ENCODE data around the gene TMEM18.

Gene TMEM18

DNA sequence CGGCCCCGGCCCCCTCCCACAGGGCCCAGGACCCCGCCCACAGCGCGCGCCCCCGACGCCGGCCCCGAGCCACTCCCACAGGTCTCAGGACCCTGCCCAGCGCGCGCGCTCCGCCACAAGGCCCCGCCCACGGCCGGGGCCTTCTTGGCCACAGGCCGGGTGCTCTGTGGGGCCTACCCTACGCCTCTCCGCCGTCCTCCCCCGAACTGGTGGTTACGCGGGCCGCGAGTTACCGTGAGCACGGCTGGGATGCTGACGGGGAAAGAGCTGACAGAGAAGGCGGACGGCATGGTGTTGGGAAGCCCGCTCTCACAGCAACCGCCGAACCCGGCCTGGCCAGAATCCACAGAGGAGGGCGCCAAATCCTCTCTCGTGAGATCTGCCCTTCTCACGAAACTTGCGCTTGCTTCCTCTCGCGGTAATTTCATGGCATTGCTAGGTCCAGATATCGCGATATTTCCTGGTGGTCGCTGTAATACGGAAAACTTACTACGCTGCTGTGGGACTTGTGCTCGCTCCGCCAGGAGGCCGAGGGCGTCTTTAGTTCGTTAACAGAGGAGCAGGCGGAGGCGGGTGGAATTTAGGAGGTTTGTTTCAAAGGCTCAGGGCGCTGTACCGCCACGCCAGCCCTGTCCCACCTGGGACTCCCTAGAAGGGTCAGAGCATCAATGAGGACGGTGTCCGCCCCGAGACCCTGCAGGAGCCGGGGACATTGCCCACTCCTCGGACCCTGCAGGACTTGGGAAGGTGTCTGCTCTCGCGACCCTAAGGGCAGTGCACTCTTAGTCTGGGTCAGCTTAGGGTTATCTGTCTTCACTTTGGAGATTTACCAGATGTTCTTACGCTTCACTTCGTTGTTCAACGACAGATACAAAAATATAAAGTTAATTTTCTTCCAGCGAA lies at the start of gene TMEM18:
TMEM18 (minus strand) TSS at position 351 of the 903 bp plus-strand sequence; CDS start at position 290, 61 bp downstream.
- peaks cover 33% of the 10 kb centered on the region for H3K36me3 Mint-ChIP-seq
- H3K9me3 Mint-ChIP-seq, result no peaks in the 10 kb centered on the region
- peak within 1 kb of the TSS; percentile 88 for H3K4me3 Mint-ChIP-seq
- H3K27me3 Mint-ChIP-seq, result no peaks in the 10 kb centered on the region
- H3K4me1 Mint-ChIP-seq, result peaks cover 56% of the 10 kb centered on the region
- peak within 1 kb of the TSS; percentile 95 for H3K27ac Mint-ChIP-seq
- peak; percentile 87 for ATAC-seq

DNA sequence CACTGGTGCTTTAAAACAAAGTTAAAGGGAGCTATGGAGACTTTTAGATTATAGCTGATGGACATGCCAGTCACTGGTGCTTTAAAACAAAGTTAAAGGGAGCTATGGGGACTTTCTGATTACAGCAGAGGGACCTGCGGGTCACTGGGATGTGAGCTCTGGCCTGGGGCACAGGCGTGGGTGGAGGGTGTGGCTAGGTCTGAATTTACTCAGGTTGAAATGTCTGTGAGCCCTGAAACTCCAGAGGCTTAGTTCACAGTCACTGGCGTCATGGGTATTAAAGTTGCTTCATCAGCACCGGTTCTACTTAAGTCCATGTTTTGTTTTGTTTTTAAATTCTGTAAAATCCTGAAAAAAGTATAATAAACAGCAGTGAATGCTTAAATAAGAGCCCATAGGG lies 49.0 kb upstream of the TMEM18 start:
- Mint-ChIP-seq H3K9me3 (no peaks in the 10 kb centered on the region), H3K4me3 (peak overlapping the region; percentile 21), H3K27ac (no peak overlapping the region), H3K27me3 (peaks cover 47% of the 10 kb centered on the region), H3K36me3 (no peaks in the 10 kb centered on the region), H3K4me1 (peaks cover 9% of the 10 kb centered on the region)
- ATAC-seq, result peak; percentile 82

DNA sequence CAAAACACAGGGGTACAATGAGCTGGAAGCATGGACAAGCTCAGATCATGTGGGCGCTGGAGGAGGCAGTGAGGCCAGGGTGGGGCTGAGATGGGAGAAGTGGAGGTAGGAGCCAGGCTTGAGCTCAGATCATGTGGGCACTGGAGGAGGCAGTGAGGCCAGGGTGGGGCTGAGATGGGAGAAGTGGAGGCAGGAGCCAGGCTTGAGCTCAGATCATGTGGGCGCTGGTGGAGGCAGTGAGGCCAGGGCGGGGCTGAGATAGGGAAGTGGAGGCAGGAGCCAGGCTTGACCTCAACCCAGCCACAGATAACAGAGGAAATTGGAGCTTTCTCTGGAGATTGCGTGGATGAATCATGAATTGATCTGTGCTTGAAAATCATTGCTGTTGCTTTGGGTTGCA lies 48.3 kb upstream of the TMEM18 start:
- no peaks in the 10 kb centered on the region for H3K9me3 Mint-ChIP-seq

DNA sequence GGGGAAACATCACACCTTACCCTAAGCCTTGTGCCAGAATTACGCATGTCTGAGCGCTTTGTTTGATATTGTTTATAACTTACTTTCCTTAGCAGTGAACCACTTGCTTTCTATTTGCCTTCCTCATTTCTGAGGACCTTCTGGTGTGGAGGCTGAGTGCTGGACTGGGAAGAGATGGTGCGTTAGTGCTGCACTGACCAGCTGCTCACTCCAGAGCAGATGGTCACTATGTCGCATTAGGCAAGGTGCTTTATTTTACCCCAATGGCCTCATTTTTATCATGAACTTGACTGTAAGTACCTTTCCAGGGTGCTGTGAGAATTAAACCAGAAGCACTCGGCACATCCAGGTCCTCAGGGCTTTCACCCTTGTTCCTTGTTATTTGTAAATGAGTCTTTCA lies 46.6 kb upstream of the TMEM18 start:
- Mint-ChIP-seq H3K9me3 (no peaks in the 10 kb centered on the region), H3K36me3 (no peaks in the 10 kb centered on the region), H3K4me3 (no peak overlapping the region), H3K4me1 (peaks cover 14% of the 10 kb centered on the region), H3K27me3 (peaks cover 54% of the 10 kb centered on the region), H3K27ac (no peak overlapping the region)
- no peak for ATAC-seq

More for the DNA sequence above, 48.3 kb upstream of the TMEM18 start:
- Mint-ChIP-seq H3K36me3 (no peaks in the 10 kb centered on the region), H3K27ac (no peak overlapping the region), H3K4me3 (no peak overlapping the region), H3K4me1 (peaks cover 9% of the 10 kb centered on the region), H3K27me3 (peaks cover 50% of the 10 kb centered on the region)
- no peak for ATAC-seq

DNA sequence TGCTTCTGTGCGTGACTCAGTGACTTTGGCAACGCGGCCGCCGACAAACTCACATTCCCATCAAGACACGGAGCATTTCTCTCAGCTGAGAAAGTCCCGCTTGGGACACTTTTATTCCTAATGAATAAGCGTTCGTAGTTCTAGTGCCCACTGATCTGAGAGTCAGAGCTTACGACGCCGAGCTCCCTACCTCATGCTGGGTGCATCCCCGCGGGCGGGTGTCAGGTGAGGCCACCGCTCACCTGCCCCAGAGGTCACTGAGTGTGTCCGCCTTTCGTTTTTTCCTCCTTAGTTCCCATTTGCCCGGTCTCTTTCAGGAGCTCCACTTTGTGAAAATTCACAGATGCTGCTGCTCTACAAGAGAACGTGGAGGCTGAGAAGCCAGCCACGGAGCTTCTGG lies 43.6 kb upstream of the TMEM18 start:
- Mint-ChIP-seq H3K27ac (no peak overlapping the region), H3K36me3 (no peaks in the 10 kb centered on the region), H3K9me3 (no peaks in the 10 kb centered on the region), H3K27me3 (peaks cover 66% of the 10 kb centered on the region), H3K4me3 (no peak overlapping the region), H3K4me1 (peaks cover 5% of the 10 kb centered on the region)
- no peak for ATAC-seq

DNA sequence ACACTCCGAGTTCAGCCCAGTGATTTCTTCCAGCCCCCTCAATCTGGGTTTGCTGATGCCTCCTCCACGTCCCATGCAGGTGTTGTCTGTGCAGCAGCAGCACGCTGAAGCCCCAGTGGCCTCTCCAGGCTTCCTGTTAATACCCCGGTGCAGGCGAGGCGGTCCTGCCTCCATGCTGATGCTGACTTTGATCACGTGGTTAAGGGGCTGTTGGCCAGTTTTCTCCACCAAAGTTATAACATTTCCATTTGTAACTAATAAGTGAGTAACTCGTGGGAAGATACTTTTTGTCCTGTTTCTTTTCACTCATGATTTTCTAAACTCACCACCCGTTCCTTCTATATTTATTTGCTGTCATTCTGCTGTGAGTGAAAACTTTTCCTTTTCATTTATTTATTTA lies 42.5 kb upstream of the TMEM18 start:
- Mint-ChIP-seq H3K4me3 (no peak overlapping the region), H3K4me1 (peaks cover 14% of the 10 kb centered on the region), H3K9me3 (no peaks in the 10 kb centered on the region), H3K27ac (no peak overlapping the region), H3K36me3 (no peaks in the 10 kb centered on the region), H3K27me3 (peaks cover 55% of the 10 kb centered on the region)
- ATAC-seq, result no peak

DNA sequence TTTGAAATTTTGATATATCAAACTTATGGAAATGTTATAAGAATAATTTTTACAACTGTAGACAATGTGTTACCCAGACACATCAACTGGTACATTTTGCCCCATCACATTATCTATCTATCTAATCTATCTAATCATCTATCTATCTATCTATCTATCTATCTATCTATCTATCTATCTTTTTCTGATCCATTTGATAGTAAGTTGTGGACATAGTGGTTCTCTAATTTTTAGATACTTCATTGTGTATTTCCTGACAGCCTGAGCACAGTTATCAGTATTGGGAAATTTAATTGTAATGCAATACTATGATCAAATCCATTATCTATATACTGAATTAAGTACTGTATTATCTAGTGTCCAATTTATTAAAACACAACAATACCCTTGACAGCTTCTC lies 42.0 kb upstream of the TMEM18 start:
- H3K9me3 Mint-ChIP-seq, result no peaks in the 10 kb centered on the region
- ATAC-seq, result no peak
- no peak overlapping the region for H3K27ac Mint-ChIP-seq
- H3K36me3 Mint-ChIP-seq, result no peaks in the 10 kb centered on the region
- peaks cover 50% of the 10 kb centered on the region for H3K27me3 Mint-ChIP-seq
- H3K4me3 Mint-ChIP-seq, result no peak overlapping the region
- H3K4me1 Mint-ChIP-seq, result peaks cover 19% of the 10 kb centered on the region

DNA sequence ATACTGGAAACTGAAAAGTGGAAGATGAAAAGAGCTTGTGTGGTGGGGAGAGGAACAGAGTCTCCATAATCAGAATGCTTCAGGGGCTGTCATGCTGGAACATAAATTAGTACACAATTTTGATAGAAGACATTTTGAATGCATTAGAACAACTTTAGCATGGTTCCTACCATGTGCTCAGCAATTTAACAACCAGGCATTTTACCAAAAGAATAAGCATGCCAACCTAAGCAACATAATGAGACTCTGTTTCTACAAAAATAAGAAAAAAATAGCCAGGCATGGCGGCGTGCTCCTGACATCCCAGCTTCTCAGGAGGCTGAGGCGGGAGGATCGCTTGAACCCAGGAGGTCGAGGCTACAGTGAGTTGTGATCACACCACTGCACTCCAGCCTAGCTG lies 40.5 kb upstream of the TMEM18 start:
- peaks cover 22% of the 10 kb centered on the region for H3K4me1 Mint-ChIP-seq
- H3K4me3 Mint-ChIP-seq, result no peak overlapping the region
- ATAC-seq, result no peak
- peaks cover 50% of the 10 kb centered on the region for H3K27me3 Mint-ChIP-seq
- H3K36me3 Mint-ChIP-seq, result no peaks in the 10 kb centered on the region
- no peaks in the 10 kb centered on the region for H3K9me3 Mint-ChIP-seq
- no peak overlapping the region for H3K27ac Mint-ChIP-seq

DNA sequence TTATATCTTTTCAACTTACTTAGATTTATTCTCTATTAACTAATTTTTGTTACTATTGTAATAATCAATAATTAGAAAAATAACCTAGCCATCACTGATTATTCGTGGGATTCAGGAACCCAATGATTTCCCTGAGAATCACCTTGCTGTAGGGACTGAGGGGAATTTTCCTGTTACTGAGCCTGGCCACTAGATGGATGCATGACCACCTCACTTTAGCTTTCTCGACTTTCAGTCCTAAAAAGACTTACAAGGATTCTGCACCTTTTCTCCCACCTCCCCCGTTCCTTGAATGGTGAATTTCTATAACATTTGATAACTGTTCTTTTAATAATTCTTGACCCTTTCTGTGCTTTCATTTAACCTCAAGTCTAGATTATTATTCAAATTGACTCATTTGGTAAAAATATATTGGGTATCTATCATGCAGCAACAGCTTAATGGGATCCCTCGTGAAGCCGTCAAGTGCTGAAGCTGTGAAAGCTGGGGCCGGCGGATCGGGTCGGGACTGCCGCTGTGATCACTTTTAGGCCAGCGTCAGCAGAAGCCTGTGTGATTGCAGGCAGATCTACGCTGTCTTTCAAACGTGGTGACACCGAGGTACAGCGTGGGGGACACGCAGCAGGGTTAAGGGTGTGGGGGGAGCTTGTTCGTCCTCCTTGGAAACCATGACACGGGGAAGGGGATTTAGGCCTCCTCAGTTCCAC lies 38.8 kb upstream of the TMEM18 start:
- H3K36me3 Mint-ChIP-seq, result no peaks in the 10 kb centered on the region
- no peak for ATAC-seq
- H3K4me3 Mint-ChIP-seq, result no peak overlapping the region
- no peaks in the 10 kb centered on the region for H3K9me3 Mint-ChIP-seq
- peaks cover 22% of the 10 kb centered on the region for H3K4me1 Mint-ChIP-seq
- no peak overlapping the region for H3K27ac Mint-ChIP-seq
- H3K27me3 Mint-ChIP-seq, result peaks cover 59% of the 10 kb centered on the region

DNA sequence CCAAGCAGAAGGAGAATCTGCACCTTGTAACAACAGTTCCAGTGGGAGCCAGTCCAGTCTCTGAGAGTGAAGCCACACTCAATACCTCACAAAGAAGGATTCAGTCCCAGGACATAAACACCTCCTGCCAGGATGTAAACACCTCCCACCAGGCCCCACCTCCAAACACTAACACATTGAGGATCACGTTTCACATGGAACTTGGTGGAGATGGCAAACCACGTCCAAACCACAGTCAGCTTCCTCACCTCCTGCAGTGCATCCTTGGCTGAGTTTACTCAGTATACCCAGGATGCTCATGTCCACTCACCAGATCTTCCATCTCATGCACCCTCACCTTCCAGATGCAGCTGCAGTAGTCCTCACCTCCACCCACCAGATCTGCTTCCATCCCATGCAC lies 37.8 kb upstream of the TMEM18 start:
- Mint-ChIP-seq H3K9me3 (no peaks in the 10 kb centered on the region), H3K36me3 (no peaks in the 10 kb centered on the region), H3K4me1 (peaks cover 22% of the 10 kb centered on the region), H3K27me3 (peaks cover 59% of the 10 kb centered on the region), H3K4me3 (no peak overlapping the region), H3K27ac (no peak overlapping the region)
- no peak for ATAC-seq

DNA sequence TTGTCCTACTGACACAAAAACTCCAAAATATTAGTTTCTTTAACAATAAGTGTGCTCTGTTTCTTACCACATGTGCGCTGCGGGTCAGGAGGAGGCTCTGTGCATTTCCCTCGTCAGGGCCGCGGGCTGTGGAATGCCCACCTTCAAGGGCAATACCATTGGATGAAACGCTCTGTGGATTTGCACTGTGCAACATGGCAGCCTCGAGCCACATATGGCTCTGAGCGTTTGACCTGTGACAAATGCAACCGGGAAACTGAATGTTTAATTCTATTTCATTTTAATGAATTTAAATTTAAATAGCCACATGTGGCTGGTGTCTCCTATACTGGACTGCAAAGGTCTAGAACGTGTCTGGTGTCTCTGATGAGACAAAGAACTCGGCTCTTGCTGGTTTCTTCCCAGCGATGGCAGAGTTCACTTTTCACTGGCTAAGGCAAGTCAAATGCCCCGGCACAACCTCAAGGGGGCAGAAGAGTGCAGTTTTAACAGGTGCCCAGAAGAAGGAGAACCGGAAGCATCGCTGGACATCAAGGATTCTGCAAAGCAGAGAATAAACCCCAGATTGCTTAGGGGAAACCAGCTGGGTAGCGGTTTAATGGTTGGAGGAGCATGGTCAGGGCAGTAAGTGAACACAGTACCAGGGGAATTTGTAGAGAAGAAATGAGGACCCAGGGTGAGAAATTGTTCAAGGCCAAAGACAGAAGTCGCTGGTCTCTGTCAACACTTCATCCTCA lies 37.0 kb upstream of the TMEM18 start:
- Mint-ChIP-seq H3K36me3 (no peaks in the 10 kb centered on the region), H3K27ac (no peak overlapping the region), H3K27me3 (peaks cover 59% of the 10 kb centered on the region), H3K4me1 (peaks cover 17% of the 10 kb centered on the region), H3K4me3 (no peak overlapping the region), H3K9me3 (no peaks in the 10 kb centered on the region)
- ATAC-seq, result peak; percentile 98

DNA sequence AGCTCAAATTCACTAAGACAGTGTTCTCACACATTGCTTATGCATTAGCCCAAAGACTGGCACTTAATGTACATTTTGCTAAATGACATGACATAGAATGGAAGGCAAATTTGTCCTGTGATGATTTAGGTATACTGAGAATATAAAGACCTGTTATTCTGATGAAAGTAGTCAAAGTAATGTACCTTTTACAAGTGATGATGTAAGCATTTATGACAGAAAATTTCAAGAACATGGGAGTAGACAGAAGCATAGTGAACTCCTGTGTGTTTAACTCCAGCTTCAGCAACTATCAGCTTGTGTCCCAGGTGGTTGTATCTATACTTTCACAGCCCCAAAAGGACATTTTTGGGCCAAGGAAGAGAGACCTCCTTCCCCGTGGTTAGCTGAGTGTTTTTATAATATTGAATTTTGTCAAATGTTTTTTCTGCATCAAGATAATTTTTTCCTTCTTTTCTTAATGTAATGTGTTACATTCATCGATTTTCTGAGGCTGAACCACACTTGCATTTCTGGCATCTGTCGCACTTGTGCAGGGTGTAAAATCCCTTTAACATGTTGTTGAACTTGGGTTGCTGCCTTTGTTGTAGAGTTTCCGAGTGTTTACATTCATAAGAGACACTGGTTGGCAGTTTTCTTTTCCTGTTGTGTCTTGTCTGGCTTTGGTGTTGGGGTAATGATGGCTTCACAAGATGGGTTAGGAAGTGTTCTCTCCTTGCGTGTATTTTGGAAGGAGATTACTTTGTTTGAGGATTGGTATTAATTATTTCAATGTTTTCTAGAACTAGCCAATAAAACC lies 33.9 kb upstream of the TMEM18 start:
- H3K27me3 Mint-ChIP-seq, result peaks cover 42% of the 10 kb centered on the region
- ATAC-seq, result no peak
- H3K9me3 Mint-ChIP-seq, result no peaks in the 10 kb centered on the region
- no peaks in the 10 kb centered on the region for H3K36me3 Mint-ChIP-seq
- H3K4me1 Mint-ChIP-seq, result peaks cover 25% of the 10 kb centered on the region
- H3K4me3 Mint-ChIP-seq, result no peak overlapping the region
- no peak overlapping the region for H3K27ac Mint-ChIP-seq

DNA sequence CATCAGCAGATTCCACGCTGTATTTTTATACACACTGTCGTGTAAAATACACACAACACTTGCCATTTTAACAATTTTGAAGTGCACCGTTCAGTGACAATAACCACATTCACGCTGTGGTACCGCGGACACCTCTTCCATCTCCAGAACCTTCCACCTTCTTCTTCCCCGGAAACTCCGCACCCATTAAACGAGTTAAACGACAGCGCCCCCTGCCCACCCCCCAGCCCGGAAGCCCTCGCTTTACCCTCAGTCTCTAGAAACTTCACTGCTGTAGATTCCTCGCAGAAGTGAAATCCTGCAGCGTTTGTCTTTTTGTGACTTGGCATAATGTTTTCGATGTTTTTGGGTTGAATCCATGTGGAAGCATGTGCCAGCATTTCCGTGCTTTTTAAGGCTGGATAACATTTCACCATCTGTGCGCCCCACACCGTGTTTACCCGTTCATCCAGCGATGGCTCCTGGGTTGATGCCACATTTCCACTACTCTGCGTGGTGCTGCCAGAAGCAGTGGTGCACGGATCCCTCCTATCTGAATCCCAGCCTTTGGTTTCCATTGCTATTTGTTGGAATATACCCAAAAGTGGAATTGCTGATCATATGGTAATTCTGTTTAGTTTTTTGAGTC lies 32.0 kb upstream of the TMEM18 start:
- no peak overlapping the region for H3K27ac Mint-ChIP-seq
- peaks cover 2% of the 10 kb centered on the region for H3K9me3 Mint-ChIP-seq
- H3K36me3 Mint-ChIP-seq, result no peaks in the 10 kb centered on the region
- no peak for ATAC-seq
- H3K4me1 Mint-ChIP-seq, result peaks cover 14% of the 10 kb centered on the region
- H3K4me3 Mint-ChIP-seq, result no peak overlapping the region
- peaks cover 42% of the 10 kb centered on the region for H3K27me3 Mint-ChIP-seq

DNA sequence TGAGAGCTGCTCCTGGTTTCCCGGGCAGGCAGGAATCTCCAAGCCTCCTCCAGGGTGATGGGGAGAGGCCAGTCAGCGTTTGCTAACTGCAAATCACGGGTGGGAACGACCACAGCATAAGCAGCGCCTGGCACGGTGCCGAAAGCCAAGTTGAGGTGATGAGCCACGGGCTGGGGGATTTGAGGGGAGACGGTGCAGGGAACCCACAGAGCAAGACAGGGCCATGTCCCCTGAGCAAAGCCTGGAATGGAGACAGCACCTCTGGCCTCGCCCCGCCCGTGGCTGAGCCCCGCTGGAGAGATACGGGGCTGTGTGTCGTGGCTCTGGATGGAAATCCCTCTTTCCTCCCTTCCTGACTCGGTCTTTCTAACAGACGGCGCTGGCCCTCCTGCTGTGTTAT lies 31.5 kb upstream of the TMEM18 start:
- no peak overlapping the region for H3K27ac Mint-ChIP-seq
- no peak overlapping the region for H3K4me3 Mint-ChIP-seq

More for the DNA sequence above, 31.5 kb upstream of the TMEM18 start:
- H3K27me3 Mint-ChIP-seq, result peaks cover 42% of the 10 kb centered on the region
- no peaks in the 10 kb centered on the region for H3K36me3 Mint-ChIP-seq
- ATAC-seq, result no peak
- peaks cover 2% of the 10 kb centered on the region for H3K9me3 Mint-ChIP-seq
- peaks cover 11% of the 10 kb centered on the region for H3K4me1 Mint-ChIP-seq

Measured in stimulated activated memory B cell treated with anti-CD40 and anti-IgM and Interleukin-4, amounts not matched to agents 10 μg/mL and 1 μg/mL and 100 μg/mL, for 72 hours (primary cell).